Measurements from ENCODE around the gene IGFBP2.

Gene IGFBP2

DNA sequence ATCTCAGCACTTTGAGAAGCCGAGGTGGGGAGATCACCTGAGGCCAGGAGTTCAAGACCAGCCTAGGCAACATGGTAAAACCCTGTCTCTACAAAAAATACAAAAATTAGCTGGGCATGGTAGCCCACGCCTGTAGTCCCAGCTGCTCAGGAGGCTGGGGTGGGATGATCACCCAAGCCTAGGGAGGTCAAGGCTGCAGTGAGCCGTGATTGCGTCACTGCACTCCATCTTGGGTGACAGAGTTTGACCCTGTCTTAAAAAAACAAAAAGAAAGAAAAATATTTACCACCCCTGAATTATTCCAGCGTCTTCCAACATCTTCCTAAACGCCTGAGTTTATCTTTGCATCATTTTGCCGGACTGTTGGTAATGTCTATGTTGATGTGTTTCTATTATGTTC lies 68.3 kb downstream of the IGFBP2 start:
- DNase-seq (ENCODE audit: extremely low read depth, insufficient read length), result no peak
- TF ChIP-seq, protein P1, sequence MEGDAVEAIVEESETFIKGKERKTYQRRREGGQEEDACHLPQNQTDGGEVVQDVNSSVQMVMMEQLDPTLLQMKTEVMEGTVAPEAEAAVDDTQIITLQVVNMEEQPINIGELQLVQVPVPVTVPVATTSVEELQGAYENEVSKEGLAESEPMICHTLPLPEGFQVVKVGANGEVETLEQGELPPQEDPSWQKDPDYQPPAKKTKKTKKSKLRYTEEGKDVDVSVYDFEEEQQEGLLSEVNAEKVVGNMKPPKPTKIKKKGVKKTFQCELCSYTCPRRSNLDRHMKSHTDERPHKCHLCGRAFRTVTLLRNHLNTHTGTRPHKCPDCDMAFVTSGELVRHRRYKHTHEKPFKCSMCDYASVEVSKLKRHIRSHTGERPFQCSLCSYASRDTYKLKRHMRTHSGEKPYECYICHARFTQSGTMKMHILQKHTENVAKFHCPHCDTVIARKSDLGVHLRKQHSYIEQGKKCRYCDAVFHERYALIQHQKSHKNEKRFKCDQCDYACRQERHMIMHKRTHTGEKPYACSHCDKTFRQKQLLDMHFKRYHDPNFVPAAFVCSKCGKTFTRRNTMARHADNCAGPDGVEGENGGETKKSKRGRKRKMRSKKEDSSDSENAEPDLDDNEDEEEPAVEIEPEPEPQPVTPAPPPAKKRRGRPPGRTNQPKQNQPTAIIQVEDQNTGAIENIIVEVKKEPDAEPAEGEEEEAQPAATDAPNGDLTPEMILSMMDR (IDR thresholded peaks at IDR 0.05; ENCODE audit: insufficient read depth, low read length, poor library complexity, severe bottlenecking), result no peak
- no peaks in the 10 kb centered on the region for H3K36me3 ChIP-seq (ENCODE audit: control insufficient read depth, insufficient read depth, low read length)
- no peak overlapping the region for H3K4me3 ChIP-seq (replicated peaks; ENCODE audit: low read depth, low read length)
- H3K27me3 ChIP-seq (replicated peaks; ENCODE audit: control insufficient read depth, insufficient read depth, low read length), result peaks cover 1% of the 10 kb centered on the region; the same call in 1 of the 2 replicates

DNA sequence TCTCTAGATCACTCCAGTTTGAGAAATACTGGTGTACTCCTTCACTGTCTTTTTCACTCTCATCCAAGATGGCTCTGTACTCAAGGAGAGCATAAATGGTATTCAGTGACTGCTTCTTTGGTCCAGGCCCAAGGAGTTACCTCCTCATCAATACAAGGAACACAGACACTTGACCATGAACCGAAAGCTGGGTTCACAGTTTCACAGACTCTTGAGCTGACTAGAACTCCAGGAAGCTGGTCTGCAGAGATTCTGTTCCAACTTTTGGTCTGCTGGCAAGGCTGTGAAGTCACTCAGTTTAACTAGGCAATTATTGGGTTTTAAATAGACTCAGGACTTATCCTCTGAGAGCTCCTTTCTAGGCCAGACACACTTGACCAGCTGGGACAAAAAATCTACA lies 69.5 kb downstream of the IGFBP2 start:
- DNase-seq (ENCODE audit: extremely low read depth, insufficient read length), result no peak
- no peaks in the 10 kb centered on the region for H3K36me3 ChIP-seq (ENCODE audit: control insufficient read depth, insufficient read depth, low read length)
- TF ChIP-seq, protein P1 (IDR thresholded peaks at IDR 0.05; ENCODE audit: insufficient read depth, low read length, poor library complexity, severe bottlenecking), result no peak
- H3K4me3 ChIP-seq (replicated peaks; ENCODE audit: low read depth, low read length), result no peak overlapping the region
- H3K27me3 ChIP-seq (replicated peaks; ENCODE audit: control insufficient read depth, insufficient read depth, low read length), result peaks cover 1% of the 10 kb centered on the region; the same call in 1 of the 2 replicates

DNA sequence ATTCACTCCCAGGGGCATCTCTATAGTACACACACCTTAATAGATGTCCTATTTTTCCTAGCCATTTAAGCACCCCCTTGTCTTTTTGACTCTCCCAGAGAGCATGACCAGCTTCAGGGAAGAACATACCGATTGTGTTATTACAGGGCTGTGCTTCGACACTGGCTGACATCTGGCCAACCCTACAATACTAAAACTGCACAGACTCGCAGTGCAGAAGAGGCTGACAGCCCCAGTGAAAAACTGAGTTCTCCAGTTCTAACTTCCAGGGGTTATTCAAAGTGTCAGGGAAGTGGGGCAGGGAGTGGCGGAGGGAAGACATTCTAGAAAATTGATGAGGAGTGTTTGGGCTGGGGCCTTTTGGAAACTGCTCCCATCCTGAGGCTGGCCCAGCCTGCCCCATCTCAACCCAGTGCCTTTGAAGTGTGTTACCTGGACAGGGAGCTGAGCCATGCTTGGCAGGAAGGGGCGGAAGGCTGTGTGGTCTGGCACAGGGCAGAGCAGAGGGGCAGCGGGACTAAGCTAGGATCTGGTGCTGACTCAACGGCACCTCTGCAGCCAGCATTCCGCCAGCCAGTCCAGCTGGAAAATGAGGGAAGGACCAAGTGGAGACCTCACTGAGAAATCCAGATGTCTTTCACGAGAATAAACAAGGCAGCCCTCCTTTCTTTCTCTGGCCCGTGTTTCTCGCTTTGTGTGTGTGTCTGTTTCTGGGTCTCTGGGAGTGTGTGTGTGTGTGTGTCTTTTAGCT lies 77.5 kb downstream of the IGFBP2 start:
- Histone ChIP-seq H3K36me3 (ENCODE audit: control insufficient read depth, insufficient read depth, low read length) (no peaks in the 10 kb centered on the region), H3K4me3 (replicated peaks; ENCODE audit: low read depth, low read length) (no peak overlapping the region), H3K27me3 (replicated peaks; ENCODE audit: control insufficient read depth, insufficient read depth, low read length) (no peaks in the 10 kb centered on the region)
- TF ChIP-seq, protein P1 (IDR thresholded peaks at IDR 0.05; ENCODE audit: insufficient read depth, low read length, poor library complexity, severe bottlenecking), result no peak
- no peak for DNase-seq (ENCODE audit: extremely low read depth, insufficient read length)

DNA sequence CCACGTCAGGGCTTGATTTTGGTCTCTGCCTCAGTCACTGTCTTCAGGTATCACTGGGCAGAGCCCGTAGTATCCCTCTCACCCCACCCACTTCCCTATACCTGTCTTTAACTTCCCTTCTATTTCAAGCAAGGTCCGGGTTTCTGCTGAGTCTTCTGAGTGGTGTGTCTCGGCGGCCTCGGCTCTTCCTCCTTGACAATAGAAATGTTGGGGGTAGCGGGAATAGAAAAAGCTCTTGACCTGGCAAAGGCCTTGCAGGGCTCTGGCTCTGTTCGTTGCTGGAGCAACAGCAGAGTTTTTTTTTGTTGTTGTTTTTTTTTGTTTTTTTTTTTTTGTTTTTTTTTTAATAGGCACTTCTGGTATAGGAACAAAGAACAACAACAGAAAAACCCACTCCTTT lies 78.1 kb downstream of the IGFBP2 start:
- H3K36me3 ChIP-seq (ENCODE audit: control insufficient read depth, insufficient read depth, low read length), result no peaks in the 10 kb centered on the region
- DNase-seq (ENCODE audit: extremely low read depth, insufficient read length), result no peak
- no peak overlapping the region for H3K4me3 ChIP-seq (replicated peaks; ENCODE audit: low read depth, low read length)
- H3K27me3 ChIP-seq (replicated peaks; ENCODE audit: control insufficient read depth, insufficient read depth, low read length), result no peaks in the 10 kb centered on the region
- TF ChIP-seq, protein P1 (IDR thresholded peaks at IDR 0.05; ENCODE audit: insufficient read depth, low read length, poor library complexity, severe bottlenecking), result no peak

DNA sequence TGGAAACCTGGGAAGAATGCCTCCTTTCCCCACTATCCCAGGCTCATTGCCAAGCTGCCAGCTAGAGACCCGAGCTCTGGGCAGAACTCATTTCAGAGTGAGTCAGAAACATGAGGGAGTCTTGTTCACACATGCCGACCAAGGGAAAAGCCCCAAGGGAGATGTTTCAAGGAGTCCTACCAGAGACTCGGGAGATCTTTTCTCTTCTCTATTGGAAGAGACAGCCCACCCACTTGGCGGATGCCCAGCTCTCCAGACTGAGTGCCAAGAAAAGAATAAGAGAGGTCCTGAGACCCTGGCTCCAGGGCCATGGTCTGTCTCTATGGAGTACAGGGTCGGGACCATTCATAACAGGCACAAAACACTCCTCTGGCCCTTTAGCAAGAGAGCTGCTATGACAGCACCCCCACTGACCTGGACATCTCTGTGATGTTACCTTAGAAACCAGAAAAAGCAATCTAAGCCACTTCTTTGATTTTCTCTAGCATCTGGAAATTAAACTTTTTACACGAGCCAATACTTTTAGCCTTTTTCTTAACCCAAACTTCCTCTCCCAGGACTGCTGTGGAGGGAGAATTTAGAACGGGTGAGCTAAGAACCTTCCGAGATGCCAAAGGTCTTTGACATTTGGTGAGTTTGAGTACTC lies 80.6 kb downstream of the IGFBP2 start:
- TF ChIP-seq, protein P1 (IDR thresholded peaks at IDR 0.05; ENCODE audit: insufficient read depth, low read length, poor library complexity, severe bottlenecking), result no peak
- no peaks in the 10 kb centered on the region; the same call in 1 of the 2 replicates for H3K27me3 ChIP-seq (replicated peaks; ENCODE audit: control insufficient read depth, insufficient read depth, low read length)
- no peak for DNase-seq (ENCODE audit: extremely low read depth, insufficient read length)
- H3K36me3 ChIP-seq (ENCODE audit: control insufficient read depth, insufficient read depth, low read length), result no peaks in the 10 kb centered on the region
- no peak overlapping the region for H3K4me3 ChIP-seq (replicated peaks; ENCODE audit: low read depth, low read length)

Data from GM06990 (cell line).